Astrocyte of the cerebellum (primary cell): ENCODE measurements around the gene EVL.

Source experiments
- DNase-seq: peaks from one replicate; pipeline ENCODE4 v3.0.0-alpha.2; 2011; ENCODE audit warnings: low read depth
- H3K4me3 ChIP-seq: 2 replicates; pipeline ENCODE4 v1.5.1; 2011; ENCODE audit warnings: mild to moderate bottlenecking, low read depth, low read length, moderate library complexity
- CTCF ChIP-seq: IDR thresholded peaks from 2 replicates; pipeline ENCODE4 v1.5.1; 2012; ENCODE audit warnings: low read length, low read depth, moderate library complexity, mild to moderate bottlenecking; ENCODE audit errors: missing control alignments
- in situ Hi-C: cut with HindIII; loops from 2 replicates; pipeline ENCODE4 v1.10.0; 2017; ENCODE audit warnings: low sequenced_read_pairs

The EVL gene

GRCh38 chr14:100165376-100165775 lies 100.2 kb downstream of the EVL start:
- DNase-seq, result no peak
- in situ Hi-C loops, result no loop called here
- TF ChIP-seq CTCF, result no peak
- no peak overlapping the region for H3K4me3 ChIP-seq

GRCh38 chr14:100165831-100166440 lies 100.7 kb downstream of the EVL start:
- no peak for TF ChIP-seq CTCF
- in situ Hi-C loops, result no loop called here
- H3K4me3 ChIP-seq, result no peak overlapping the region
- DNase-seq, result no peak

- in situ Hi-C loops, result no loop called here
- no peak for DNase-seq
- TF ChIP-seq CTCF, result no peak
- no peak overlapping the region for H3K4me3 ChIP-seq
These were observed 103.3 kb downstream of the EVL start for GRCh38 chr14:100168506-100168905.

- no peak overlapping the region for H3K4me3 ChIP-seq
- TF ChIP-seq CTCF, result no peak
- no peak for DNase-seq
- in situ Hi-C loops, result no loop called here
These were observed 105.7 kb downstream of the EVL start for GRCh38 chr14:100170880-100171279.

GRCh38 chr14:100172811-100173210 lies 107.6 kb downstream of the EVL start:
- in situ Hi-C loops, result no loop called here
- no peak overlapping the region for H3K4me3 ChIP-seq
- no peak for TF ChIP-seq CTCF
- DNase-seq, result no peak

- in situ Hi-C loops, result no loop called here
- TF ChIP-seq CTCF, result no peak
- H3K4me3 ChIP-seq, result no peak overlapping the region
- DNase-seq, result no peak
These were observed 108.1 kb downstream of the EVL start for GRCh38 chr14:100173353-100173752.
